Posterior vena cava (tissue), 2 donors: ENCODE results near the gene CFAP141. TPM values are rescaled to one million over a fixed set of nuclear protein-coding genes. Genes with fewer than 3 reads are reported as not detected.
A peak's percentile ranks its signal among the peaks of the same experiment; 100 is the strongest.
"Not testable (repeated sequence)": the region's sequence is repeated elsewhere in the genome, so short reads cannot be mapped to it uniquely, and the experiment has no call there.

Source experiments
- DNase-seq: peaks from one replicate; pipeline ENCODE4 v3.0.0-alpha.2; 2020; ENCODE audit warnings: low spot score
- intact Hi-C, 2 donors: fragments of 100-400 bp; cut with DNase I; formaldehyde crosslinking; loops; one replicate each; pipeline versions ENCODE4 v1.14.1 to v1.14.2; 2022 to 2023
- total RNA-seq, 2 donors: library from RNA; stranded (reverse); fragmentation: NEBNext Ultra II Directional; extraction: Animal tissue kit (Norgen Biotek cat#: 25700); gene quantifications; one replicate each; pipeline ENCODE4 v1.2.1, GENCODE V29; 2021
- donor health status: DM: yes; HTN: yes; CAD: no.
- donor health status: DM: yes; HTN: yes; CAD: no.

The CFAP141 gene
- total RNA-seq, 2 donors from 2014 or later: not detected

GRCh38 chr1:154213274-154213673, 7.1 kb upstream of the CFAP141 start:
- intact Hi-C loops: no loop called here
- DNase-seq: no peak

GRCh38 chr1:154212083-154212482, 6.0 kb upstream of the CFAP141 start:
- DNase-seq: no peak
- intact Hi-C loops: no loop called here

GRCh38 chr1:154208677-154209388, 2.7 kb upstream of the CFAP141 start:
- no peak for DNase-seq
- intact Hi-C loops: no loop called here

GRCh38 chr1:154207262-154207661, 1.1 kb upstream of the CFAP141 start:
- DNase-seq: no peak
- intact Hi-C loops: no loop called here

GRCh38 chr1:154205778-154206177, 355 bp downstream of the CFAP141 start:
- intact Hi-C loops, DNase-seq: not testable (repeated sequence)

- intact Hi-C loops: no loop called here
- no peak for DNase-seq
These were observed 6.6 kb downstream of the CFAP141 start for GRCh38 chr1:154199563-154199879.

GRCh38 chr1:154198756-154199562, 7.2 kb downstream of the CFAP141 start:
- intact Hi-C loops: no loop called here
- no peak for DNase-seq

GRCh38 chr1:154193821-154194220, 12.3 kb downstream of the CFAP141 start:
- intact Hi-C loops: no loop called here
- no peak for DNase-seq

GRCh38 chr1:154192476-154192875, 13.7 kb downstream of the CFAP141 start:
- intact Hi-C loops: no loop called here
- DNase-seq: no peak

GRCh38 chr1:154191990-154192461, 14.1 kb downstream of the CFAP141 start, which contains the start of gene TPM3:
TPM3 (minus strand) TSS chr1:154192100; CDS start chr1:154192018, 82 bp downstream.
- intact Hi-C loops: no loop called here
- no peak for DNase-seq

GRCh38 chr1:154190550-154190949, 15.6 kb downstream of the CFAP141 start:
- intact Hi-C loops: no loop called here
- DNase-seq: no peak

GRCh38 chr1:154186852-154187501, 19.2 kb downstream of the CFAP141 start:
- intact Hi-C loops: no loop called here
- no peak for DNase-seq

- no peak for DNase-seq
- intact Hi-C loops: no loop called here
These were observed 20.0 kb downstream of the CFAP141 start for GRCh38 chr1:154186177-154186576.

- intact Hi-C loops: no loop called here
- peak; percentile 99 for DNase-seq
These were observed 22.9 kb downstream of the CFAP141 start for GRCh38 chr1:154183046-154183915.

GRCh38 chr1:154182344-154183045, 23.6 kb downstream of the CFAP141 start:
- intact Hi-C loops: no loop called here
- DNase-seq: peak; percentile 95

- DNase-seq: no peak
- intact Hi-C loops: no loop called here
These were observed 24.2 kb downstream of the CFAP141 start for GRCh38 chr1:154181944-154182343.

GRCh38 chr1:154179946-154180687, 26.0 kb downstream of the CFAP141 start:
- DNase-seq: no peak
- intact Hi-C loops: loop anchor here in 1 of 2 donors (10.0 kb wide), 1 partner anchor 185 kb away; the partner anchor contains the start of gene RPS27
